ENCODE measurements around the gene NT5E. TPM values are rescaled to one million over a fixed set of nuclear protein-coding genes. Genes with fewer than 3 reads are reported as not detected.
A peak's percentile ranks its signal among the peaks of the same experiment; 100 is the strongest.

The NT5E gene
- total and polyA plus RNA-seq, 2 of the 13 experiments (the other 11 are each of a cell fraction or from before 2014, with no cell fraction given) = 9.5 to 33.0 TPM

DNA sequence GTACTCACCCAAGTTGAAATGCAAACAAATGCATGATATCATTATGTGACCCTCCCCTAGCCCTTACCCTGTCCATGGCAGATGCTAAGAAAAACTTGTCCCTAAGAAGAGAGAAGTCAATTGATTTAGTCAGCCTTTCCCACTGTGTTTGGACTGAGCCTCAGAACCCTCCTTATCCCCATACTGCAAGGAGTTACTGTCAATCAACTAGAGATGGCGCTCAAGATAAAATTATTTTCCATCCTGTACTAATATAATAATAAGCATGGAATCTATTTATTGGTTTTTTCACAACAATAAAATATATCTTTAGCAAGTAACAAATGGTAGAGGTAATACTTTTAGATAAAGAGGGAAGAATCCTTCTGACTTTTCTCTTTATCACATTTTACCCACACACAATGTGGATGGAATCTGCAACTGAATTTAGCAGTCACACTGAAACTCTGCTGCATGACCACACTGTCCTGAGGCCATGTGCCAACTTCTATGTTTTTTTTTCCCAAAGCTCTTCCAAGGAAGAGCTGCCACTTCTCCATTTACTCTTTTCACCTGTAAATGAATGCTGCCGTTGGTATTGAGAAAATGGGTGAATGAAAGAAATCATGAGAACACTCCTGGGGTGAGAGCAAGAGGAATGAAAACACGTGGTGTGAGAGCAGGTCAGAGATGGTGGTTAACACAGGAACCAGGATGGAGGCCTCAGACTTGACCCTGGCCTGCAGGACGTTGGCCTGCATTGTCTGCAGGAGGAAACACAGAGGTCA, 10.5 kb downstream of the NT5E start (continued):
- TF ChIP-seq ZNF350 (CRISPR knock-in tag; IDR thresholded peaks at IDR 0.05; ENCODE audit: borderline replicate concordance, low read depth) (no peak), HNRNPK (IDR thresholded peaks at IDR 0.05; ENCODE audit: low read depth, low read length, poor library complexity, severe bottlenecking) (no peak), ZFX (CRISPR knock-in tag; IDR thresholded peaks at IDR 0.05; ENCODE audit: low read depth) (peak; percentile 48; the same call in 1 of the 2 replicates), NFKBIZ (CRISPR knock-in tag; IDR thresholded peaks at IDR 0.05) (no peak), RARA (CRISPR knock-in tag; IDR thresholded peaks at IDR 0.05) (0 out of 2 replicates have a peak, but pooled peaks have one; percentile 19)

DNA sequence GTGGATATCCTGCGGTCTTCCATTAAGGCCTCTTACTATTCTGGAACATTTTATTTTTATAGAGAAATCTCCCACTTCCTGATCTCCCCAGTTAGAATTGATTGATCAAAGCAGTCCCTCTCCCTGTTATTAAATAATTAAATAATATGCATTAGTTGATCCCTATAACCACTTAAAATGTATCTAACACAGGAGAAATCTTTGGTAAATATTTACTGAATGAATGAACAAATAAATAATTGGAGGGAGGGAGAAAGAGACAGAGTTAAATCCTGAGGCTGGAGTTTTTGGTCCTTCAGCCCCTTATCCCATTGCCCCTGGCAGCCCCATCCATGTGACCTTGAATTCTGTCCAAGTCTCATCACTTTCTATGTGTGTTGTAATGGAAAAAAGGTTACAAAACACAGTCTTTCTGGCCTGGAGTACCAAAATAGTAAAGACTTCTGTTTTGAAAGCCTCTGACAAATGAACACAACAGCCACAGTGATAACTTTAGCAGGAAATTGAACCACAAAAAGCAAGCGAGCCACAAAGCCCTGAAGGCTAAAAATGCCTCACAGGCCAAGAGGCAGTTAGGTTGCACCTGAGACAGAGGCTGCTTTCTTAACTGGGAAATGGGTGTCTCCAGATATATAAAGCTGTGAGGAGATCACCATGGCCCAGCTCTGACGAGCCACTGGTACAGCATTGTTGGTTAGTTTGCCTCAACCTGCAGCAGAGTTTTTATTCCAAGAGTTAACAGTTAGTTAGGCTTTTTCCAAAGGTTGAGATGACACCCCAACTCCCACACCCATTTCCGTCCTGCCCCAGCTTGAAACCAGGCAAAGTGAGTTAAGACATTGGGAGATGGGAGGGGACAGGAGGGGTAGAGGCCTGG, 11.3 kb downstream of the NT5E start:
- peak; percentile 16 for ATAC-seq
- Histone ChIP-seq H3K4me2 (ENCODE audit: low read depth, low read length) (no peak overlapping the region), H3K4me3 (replicated peaks in 1 of 3; ENCODE audit: insufficient read depth in 1 of 3, low read depth in 2 of 3, low read length in 3 of 3) (no peak overlapping the region), H3K4me1 (ENCODE audit: insufficient read depth, low read length) (peaks cover 75% of the 10 kb centered on the region), H3K27me3 (ENCODE audit: control insufficient read depth in 1 of 2, insufficient read depth in 2 of 2, low read length in 2 of 2) (no peaks in the 10 kb centered on the region), H3K79me2 (ENCODE audit: insufficient read depth, low read length) (no peaks in the 10 kb centered on the region), H3K36me3 (replicated peaks in 1 of 2; ENCODE audit: control insufficient read depth in 1 of 2, insufficient read depth in 2 of 2, low read length in 2 of 2) (peaks cover 0 to 3% of the 10 kb centered on the region in 2 experiments; a peak in 2 of 5 replicates), H4K20me1 (ENCODE audit: insufficient read depth, low read length) (no peaks in the 10 kb centered on the region), H2AFZ (ENCODE audit: low read length) (no peak overlapping the region), H3K9me3 (ENCODE audit: low read length) (no peaks in the 10 kb centered on the region), H3K9ac (ENCODE audit: insufficient read depth, low read depth, low read length) (no peak overlapping the region), H3K27ac (ENCODE audit: extremely low read length, insufficient read depth, low read length) (no peak overlapping the region)
- no TSS peak for BruUV-seq (replicated peaks)
- FAIRE-seq = peak; percentile 34
- in situ Hi-C loops (cut with HindIII; ENCODE audit: extremely low pct_ligation_motif_present, low pct_unique_long_range_greater_than_20kb) = no loop called here
- intact Hi-C loops (cut with micrococcal nuclease; ENCODE audit: unreplicated experiment) = no loop called here
- ChIA-PET POLR2A (interaction anchor here (1.7 kb wide), 1 partner anchor 11 kb away, joined by 7 read pairs; the partner anchor contains the start of gene NT5E), CTCF (ENCODE audit: low intra/inter-chr PET ratio, low total read pairs) (no interaction called here)
- WGBS (ENCODE audit: low lambda C conversion rate) = 56% methylated on average over 4 of the region's 4 CpGs
- DNase-seq (ENCODE audit: low spot score) = peak; percentile 45
- TF ChIP-seq FOXA3 (CRISPR knock-in tag; IDR thresholded peaks at IDR 0.05) (peak; percentile 38; the same call in 1 of the 2 replicates), PHF21A (CRISPR knock-in tag; IDR thresholded peaks at IDR 0.05) (0 out of 2 replicates have a peak, but pooled peaks have one; percentile 24), EHMT2 (IDR thresholded peaks at IDR 0.05; ENCODE audit: borderline replicate concordance, low read depth, low read length) (no peak), RXRB (CRISPR knock-in tag; IDR thresholded peaks at IDR 0.05; ENCODE audit: borderline replicate concordance) (0 out of 2 replicates have a peak, but pooled peaks have one; percentile 14), FOXO1 (CRISPR knock-in tag; IDR thresholded peaks at IDR 0.05) (no peak), ZNF614 (CRISPR knock-in tag; IDR thresholded peaks at IDR 0.05; ENCODE audit: borderline replicate concordance) (0 out of 2 replicates have a peak, but pooled peaks have one; percentile 22), ZBTB8A (CRISPR knock-in tag; IDR thresholded peaks at IDR 0.05; ENCODE audit: borderline replicate concordance, low read depth) (no peak), KAT2B (IDR thresholded peaks at IDR 0.05; ENCODE audit: borderline replicate concordance, low read depth, low read length) (no peak), THAP11 (CRISPR knock-in tag; IDR thresholded peaks at IDR 0.05) (0 out of 2 replicates have a peak, but pooled peaks have one; percentile 13), XBP1 (CRISPR knock-in tag; IDR thresholded peaks at IDR 0.05) (no peak), ZNF12 (CRISPR knock-in tag; IDR thresholded peaks at IDR 0.05) (no peak), ZFX (CRISPR knock-in tag; IDR thresholded peaks at IDR 0.05; ENCODE audit: low read depth) (0 out of 2 replicates have a peak, but pooled peaks have one; percentile 8), CEBPB (IDR thresholded peaks at IDR 0.05; ENCODE audit: borderline replicate concordance, low read depth, low read length) (peak; percentile 23; the same call in 1 of the 2 replicates), EZH2 (conservative IDR thresholded peaks at IDR 0.05; ENCODE audit: low read depth, low read length) (no peak), TAF1 (CRISPR knock-in tag; IDR thresholded peaks at IDR 0.05) (no peak)
- TF ChIP-seq, protein P1, sequence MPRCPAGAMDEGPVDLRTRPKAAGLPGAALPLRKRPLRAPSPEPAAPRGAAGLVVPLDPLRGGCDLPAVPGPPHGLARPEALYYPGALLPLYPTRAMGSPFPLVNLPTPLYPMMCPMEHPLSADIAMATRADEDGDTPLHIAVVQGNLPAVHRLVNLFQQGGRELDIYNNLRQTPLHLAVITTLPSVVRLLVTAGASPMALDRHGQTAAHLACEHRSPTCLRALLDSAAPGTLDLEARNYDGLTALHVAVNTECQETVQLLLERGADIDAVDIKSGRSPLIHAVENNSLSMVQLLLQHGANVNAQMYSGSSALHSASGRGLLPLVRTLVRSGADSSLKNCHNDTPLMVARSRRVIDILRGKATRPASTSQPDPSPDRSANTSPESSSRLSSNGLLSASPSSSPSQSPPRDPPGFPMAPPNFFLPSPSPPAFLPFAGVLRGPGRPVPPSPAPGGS (CRISPR knock-in tag; IDR thresholded peaks at IDR 0.05) = no peak
- TF ChIP-seq, protein P2, sequence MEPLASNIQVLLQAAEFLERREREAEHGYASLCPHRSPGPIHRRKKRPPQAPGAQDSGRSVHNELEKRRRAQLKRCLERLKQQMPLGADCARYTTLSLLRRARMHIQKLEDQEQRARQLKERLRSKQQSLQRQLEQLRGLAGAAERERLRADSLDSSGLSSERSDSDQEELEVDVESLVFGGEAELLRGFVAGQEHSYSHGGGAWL (CRISPR knock-in tag; IDR thresholded peaks at IDR 0.05) = no peak

All from HepG2 (cell line).